Measurements from ENCODE around the gene FHIT.

Gene FHIT

DNA sequence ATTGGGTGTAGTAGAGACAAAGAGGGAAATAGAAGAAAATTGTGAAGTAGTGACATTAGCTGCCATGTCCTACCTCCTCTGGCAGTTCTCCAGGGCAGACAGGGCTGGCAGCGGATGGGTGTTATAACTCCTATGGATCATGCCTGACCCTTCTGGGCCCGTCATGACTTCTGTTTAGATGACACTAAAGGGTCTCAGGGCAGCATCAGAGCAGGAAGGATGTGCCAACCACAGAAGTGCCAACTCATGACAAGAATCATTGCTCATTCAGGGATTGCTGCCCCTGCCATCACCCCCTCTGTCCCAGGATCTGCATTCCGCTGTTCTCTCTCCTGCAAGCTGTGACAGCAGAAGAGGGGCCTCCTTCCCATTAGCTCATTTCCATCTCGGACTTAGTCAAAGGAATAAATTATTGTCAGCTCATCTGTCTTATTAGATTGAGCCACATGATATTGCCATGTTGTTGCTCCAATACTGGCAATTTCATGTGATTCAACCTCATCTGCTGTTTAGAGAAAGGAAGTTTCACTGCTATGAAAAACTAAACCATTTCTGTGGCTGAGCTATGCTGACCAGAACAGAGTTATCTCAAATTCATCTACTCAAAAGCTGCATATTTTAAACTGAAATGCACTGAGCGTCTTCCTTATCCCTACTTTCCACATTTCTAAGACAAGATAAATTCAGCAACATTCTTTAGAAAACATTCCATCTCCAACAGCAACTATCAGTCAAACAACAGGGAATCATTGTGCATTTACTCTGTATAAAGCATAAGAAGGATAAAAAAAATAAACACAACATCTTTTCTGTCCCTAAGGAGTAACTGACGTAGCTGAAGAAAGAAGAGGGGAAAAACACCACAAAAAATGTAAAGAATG, 271.6 kb downstream of the FHIT start:
- Histone ChIP-seq H3K4me1 (ENCODE audit: control insufficient read depth, insufficient read depth, low read length, unreplicated experiment) (peaks cover 3% of the 10 kb centered on the region), H3K27ac (ENCODE audit: low read depth, low read length) (0 out of 2 replicates have a peak overlapping the region, but pooled peaks have one; percentile 29)

DNA sequence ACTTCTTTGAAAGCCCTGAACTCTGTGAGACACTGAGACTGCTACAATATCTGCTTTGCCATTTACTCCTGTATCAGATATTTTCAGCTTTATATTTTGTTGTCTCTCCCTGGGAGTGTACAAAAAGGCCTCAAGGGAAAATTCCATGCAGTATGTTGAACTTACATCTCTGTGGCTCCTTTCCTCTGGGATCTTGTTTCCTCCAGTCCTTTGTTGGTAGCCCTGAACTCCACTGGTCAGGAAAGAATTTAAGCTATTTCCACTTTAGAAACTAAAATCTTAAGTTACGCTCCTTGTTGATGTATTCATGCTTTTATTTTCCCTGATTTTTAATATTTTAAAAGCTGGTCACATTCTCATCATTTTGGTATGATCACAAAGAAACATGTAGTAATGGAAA, 277.9 kb downstream of the FHIT start:
- Histone ChIP-seq H3K4me3 (ENCODE audit: low read depth, low read length) (no peak overlapping the region), H3K27me3 (ENCODE audit: insufficient read depth, low read length) (no peaks in the 10 kb centered on the region)

More for the DNA sequence above, 271.6 kb downstream of the FHIT start:
- H3K36me3 ChIP-seq (ENCODE audit: insufficient read depth, low read length), result no peaks in the 10 kb centered on the region
- H3K27me3 ChIP-seq (ENCODE audit: insufficient read depth, low read length), result no peaks in the 10 kb centered on the region
- H2AFZ ChIP-seq (ENCODE audit: low read length, unreplicated experiment), result no peak overlapping the region
- H3K79me2 ChIP-seq (ENCODE audit: control insufficient read depth, insufficient read depth, low read length, unreplicated experiment), result no peaks in the 10 kb centered on the region
- no peak overlapping the region for H3K4me3 ChIP-seq (ENCODE audit: low read depth, low read length)

DNA sequence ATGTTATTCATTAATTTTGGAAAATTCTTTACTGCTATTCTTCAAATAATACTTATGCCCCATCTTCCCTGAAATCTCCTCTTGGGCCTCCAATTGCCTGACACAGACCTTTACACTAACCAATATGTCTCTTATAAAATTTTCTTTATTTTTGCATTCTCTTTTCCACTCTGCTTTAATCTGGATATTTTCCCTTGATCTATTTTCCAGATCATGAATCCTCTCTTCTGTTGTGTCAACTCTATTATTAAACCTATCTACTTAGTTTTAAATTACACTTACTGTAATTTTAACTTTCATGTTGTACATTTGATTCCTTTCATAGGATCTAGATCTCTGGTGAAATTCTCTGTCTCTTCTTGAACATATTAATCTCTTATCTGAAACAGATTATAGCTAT, 278.7 kb downstream of the FHIT start:
- H3K27ac ChIP-seq (ENCODE audit: low read depth, low read length), result no peak overlapping the region
- H3K27me3 ChIP-seq (ENCODE audit: insufficient read depth, low read length), result no peaks in the 10 kb centered on the region
- H3K36me3 ChIP-seq (ENCODE audit: insufficient read depth, low read length), result no peaks in the 10 kb centered on the region
- H3K4me1 ChIP-seq (ENCODE audit: control insufficient read depth, insufficient read depth, low read length, unreplicated experiment), result no peaks in the 10 kb centered on the region
- no peaks in the 10 kb centered on the region for H3K79me2 ChIP-seq (ENCODE audit: control insufficient read depth, insufficient read depth, low read length, unreplicated experiment)
- no peak overlapping the region for H3K4me3 ChIP-seq (ENCODE audit: low read depth, low read length)
- no peak overlapping the region for H2AFZ ChIP-seq (ENCODE audit: low read length, unreplicated experiment)

More for the DNA sequence above, 277.9 kb downstream of the FHIT start:
- no peaks in the 10 kb centered on the region for H3K79me2 ChIP-seq (ENCODE audit: control insufficient read depth, insufficient read depth, low read length, unreplicated experiment)
- no peak overlapping the region for H2AFZ ChIP-seq (ENCODE audit: low read length, unreplicated experiment)
- H3K4me1 ChIP-seq (ENCODE audit: control insufficient read depth, insufficient read depth, low read length, unreplicated experiment), result no peaks in the 10 kb centered on the region
- no peak overlapping the region for H3K27ac ChIP-seq (ENCODE audit: low read depth, low read length)
- H3K36me3 ChIP-seq (ENCODE audit: insufficient read depth, low read length), result no peaks in the 10 kb centered on the region

DNA sequence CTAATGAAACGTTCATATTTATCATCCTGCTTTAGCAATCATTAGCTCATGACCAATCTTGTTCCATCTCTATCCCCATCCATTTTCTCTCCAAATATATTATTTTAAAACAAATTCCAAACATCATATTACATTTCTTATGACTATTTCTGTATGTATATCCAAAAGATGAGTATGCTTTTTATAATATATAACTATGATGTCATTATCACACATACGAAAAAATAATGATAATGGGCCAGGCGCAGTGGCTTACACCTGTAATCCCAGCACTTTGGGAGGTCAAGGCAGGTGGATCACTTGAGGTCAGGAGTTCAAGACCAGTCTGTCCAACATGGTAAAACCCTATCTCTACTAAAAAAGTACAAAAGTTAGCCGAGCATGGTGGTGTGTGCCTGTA, 280.4 kb downstream of the FHIT start:
- H3K36me3 ChIP-seq (ENCODE audit: insufficient read depth, low read length), result no peaks in the 10 kb centered on the region
- H3K4me3 ChIP-seq (ENCODE audit: low read depth, low read length), result no peak overlapping the region
- H3K27me3 ChIP-seq (ENCODE audit: insufficient read depth, low read length), result no peaks in the 10 kb centered on the region
- H3K79me2 ChIP-seq (ENCODE audit: control insufficient read depth, insufficient read depth, low read length, unreplicated experiment), result no peaks in the 10 kb centered on the region
- H3K27ac ChIP-seq (ENCODE audit: low read depth, low read length), result no peak overlapping the region
- no peak overlapping the region for H2AFZ ChIP-seq (ENCODE audit: low read length, unreplicated experiment)
- no peaks in the 10 kb centered on the region for H3K4me1 ChIP-seq (ENCODE audit: control insufficient read depth, insufficient read depth, low read length, unreplicated experiment)

DNA sequence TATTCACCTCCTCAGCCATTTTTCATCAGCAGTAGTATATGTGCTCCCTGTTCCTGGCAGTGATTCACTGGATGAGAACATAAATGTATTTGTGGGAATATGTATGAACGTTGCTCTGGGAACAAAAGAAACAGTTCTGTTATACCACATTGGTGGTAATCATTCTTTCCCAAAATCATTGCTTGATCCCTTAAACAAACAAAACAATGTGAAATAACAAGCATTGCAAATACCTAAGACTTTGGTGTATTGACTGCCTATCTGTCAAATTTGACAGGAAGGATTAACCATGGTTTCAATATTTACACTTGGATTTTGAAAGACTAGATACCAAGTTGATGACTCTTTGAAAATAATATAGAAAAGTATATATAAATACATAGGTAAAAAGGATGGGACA, 284.1 kb downstream of the FHIT start:
- Histone ChIP-seq H3K27ac (ENCODE audit: low read depth, low read length) (no peak overlapping the region), H3K4me1 (ENCODE audit: control insufficient read depth, insufficient read depth, low read length, unreplicated experiment) (no peaks in the 10 kb centered on the region), H3K36me3 (ENCODE audit: insufficient read depth, low read length) (no peaks in the 10 kb centered on the region)

DNA sequence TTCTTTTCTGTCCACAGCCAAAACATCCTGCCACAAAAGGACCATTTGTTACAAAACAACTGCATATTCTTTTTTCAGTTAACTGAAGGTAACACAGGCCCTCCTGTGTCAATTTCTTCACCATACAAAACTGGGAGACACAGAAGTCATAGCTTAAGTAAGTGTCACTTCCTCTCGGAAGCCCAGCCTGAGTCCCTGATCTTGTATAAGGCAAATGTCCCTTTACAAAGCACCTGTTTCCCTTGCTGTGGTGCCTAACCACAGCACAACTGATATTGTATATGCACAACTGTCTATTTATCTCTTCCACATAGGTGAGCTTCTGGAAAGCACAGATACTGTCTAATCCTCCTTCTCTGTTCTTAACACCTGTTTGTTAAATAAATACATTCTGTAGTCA, 293.7 kb downstream of the FHIT start:
- H3K27ac ChIP-seq (ENCODE audit: low read depth, low read length), result no peak overlapping the region
- H3K27me3 ChIP-seq (ENCODE audit: insufficient read depth, low read length), result no peaks in the 10 kb centered on the region
- no peaks in the 10 kb centered on the region for H3K36me3 ChIP-seq (ENCODE audit: insufficient read depth, low read length)
- H2AFZ ChIP-seq (ENCODE audit: low read length, unreplicated experiment), result no peak overlapping the region
- H3K4me3 ChIP-seq (ENCODE audit: low read depth, low read length), result no peak overlapping the region
- H3K79me2 ChIP-seq (ENCODE audit: control insufficient read depth, insufficient read depth, low read length, unreplicated experiment), result no peaks in the 10 kb centered on the region
- H3K4me1 ChIP-seq (ENCODE audit: control insufficient read depth, insufficient read depth, low read length, unreplicated experiment), result peaks cover 16% of the 10 kb centered on the region

More for the DNA sequence above, 284.1 kb downstream of the FHIT start:
- no peak overlapping the region for H3K4me3 ChIP-seq (ENCODE audit: low read depth, low read length)
- no peaks in the 10 kb centered on the region for H3K27me3 ChIP-seq (ENCODE audit: insufficient read depth, low read length)
- H3K79me2 ChIP-seq (ENCODE audit: control insufficient read depth, insufficient read depth, low read length, unreplicated experiment), result no peaks in the 10 kb centered on the region
- no peak overlapping the region for H2AFZ ChIP-seq (ENCODE audit: low read length, unreplicated experiment)

DNA sequence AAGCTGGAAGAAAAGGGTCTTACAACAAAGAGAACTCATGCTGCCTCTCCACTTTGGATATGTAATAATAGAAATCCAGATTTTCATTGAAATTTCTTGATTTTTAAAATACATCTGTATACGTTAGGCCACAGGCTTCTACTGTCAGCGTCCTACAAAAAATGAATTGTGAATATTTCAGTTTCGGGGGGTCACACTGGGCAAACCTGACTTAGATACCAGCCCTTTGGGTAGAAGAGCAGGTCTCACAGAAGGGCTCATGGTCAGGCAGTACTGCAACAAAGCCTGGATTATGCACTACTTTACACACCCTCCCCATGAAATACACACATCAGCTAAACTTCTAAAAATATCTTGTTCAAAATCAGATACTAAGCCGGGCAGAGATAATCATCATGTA, 294.5 kb downstream of the FHIT start:
- H3K4me3 ChIP-seq (ENCODE audit: low read depth, low read length), result no peak overlapping the region
- no peak overlapping the region for H2AFZ ChIP-seq (ENCODE audit: low read length, unreplicated experiment)
- H3K27me3 ChIP-seq (ENCODE audit: insufficient read depth, low read length), result no peaks in the 10 kb centered on the region
- no peaks in the 10 kb centered on the region for H3K79me2 ChIP-seq (ENCODE audit: control insufficient read depth, insufficient read depth, low read length, unreplicated experiment)
- H3K4me1 ChIP-seq (ENCODE audit: control insufficient read depth, insufficient read depth, low read length, unreplicated experiment), result peaks cover 16% of the 10 kb centered on the region
- no peak overlapping the region for H3K27ac ChIP-seq (ENCODE audit: low read depth, low read length)
- no peaks in the 10 kb centered on the region for H3K36me3 ChIP-seq (ENCODE audit: insufficient read depth, low read length)

DNA sequence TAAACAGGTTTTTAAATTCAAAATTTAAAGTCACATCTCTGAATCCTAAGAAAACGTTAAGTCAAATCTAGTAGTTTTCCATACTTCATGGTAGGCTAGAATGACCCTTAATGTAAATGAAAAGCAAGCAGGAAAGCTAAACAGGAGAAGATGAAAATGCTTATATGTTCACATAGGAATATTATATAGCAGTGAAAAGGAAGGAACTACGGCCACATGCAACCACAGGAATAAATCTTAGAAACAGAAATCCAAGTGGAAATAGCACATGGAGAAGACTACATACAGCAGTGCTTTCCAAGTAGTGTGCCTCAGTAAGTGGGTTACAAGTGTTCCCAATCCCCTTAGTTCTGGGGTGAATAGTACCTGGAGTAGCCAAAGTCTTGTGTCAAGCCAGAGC, 296.2 kb downstream of the FHIT start:
- H3K4me1 ChIP-seq (ENCODE audit: control insufficient read depth, insufficient read depth, low read length, unreplicated experiment), result peaks cover 16% of the 10 kb centered on the region
- no peak overlapping the region for H3K27ac ChIP-seq (ENCODE audit: low read depth, low read length)
- no peaks in the 10 kb centered on the region for H3K36me3 ChIP-seq (ENCODE audit: insufficient read depth, low read length)
- no peak overlapping the region for H3K4me3 ChIP-seq (ENCODE audit: low read depth, low read length)
- H3K79me2 ChIP-seq (ENCODE audit: control insufficient read depth, insufficient read depth, low read length, unreplicated experiment), result no peaks in the 10 kb centered on the region
- H3K27me3 ChIP-seq (ENCODE audit: insufficient read depth, low read length), result no peaks in the 10 kb centered on the region
- no peak overlapping the region for H2AFZ ChIP-seq (ENCODE audit: low read length, unreplicated experiment)

DNA sequence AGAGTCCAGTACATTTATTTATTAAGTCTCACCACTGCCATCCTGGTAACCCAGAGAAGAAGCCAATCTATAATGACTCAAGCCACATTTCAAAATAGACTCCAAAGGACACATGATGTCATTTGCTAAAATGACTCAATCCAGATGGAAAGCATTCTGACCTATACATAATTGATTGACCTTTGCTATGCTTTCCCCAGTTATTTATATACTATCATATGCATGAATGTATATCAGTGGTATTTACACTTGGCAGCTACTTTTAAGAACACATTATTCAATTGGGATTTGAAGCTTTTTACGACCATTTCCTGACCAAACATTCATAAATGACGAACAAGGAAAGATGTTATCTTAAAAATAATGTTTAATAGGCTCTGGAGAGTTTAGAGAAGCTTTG, 297.2 kb downstream of the FHIT start:
- peaks cover 16% of the 10 kb centered on the region for H3K4me1 ChIP-seq (ENCODE audit: control insufficient read depth, insufficient read depth, low read length, unreplicated experiment)
- 0 out of 2 replicates have a peak overlapping the region, but pooled peaks have one; percentile 55 for H3K4me3 ChIP-seq (ENCODE audit: low read depth, low read length)
- H3K36me3 ChIP-seq (ENCODE audit: insufficient read depth, low read length), result no peaks in the 10 kb centered on the region
- H3K27me3 ChIP-seq (ENCODE audit: insufficient read depth, low read length), result no peaks in the 10 kb centered on the region
- no peaks in the 10 kb centered on the region for H3K79me2 ChIP-seq (ENCODE audit: control insufficient read depth, insufficient read depth, low read length, unreplicated experiment)
- peak overlapping the region; percentile 66 for H3K27ac ChIP-seq (ENCODE audit: low read depth, low read length)
- no peak overlapping the region for H2AFZ ChIP-seq (ENCODE audit: low read length, unreplicated experiment)

DNA sequence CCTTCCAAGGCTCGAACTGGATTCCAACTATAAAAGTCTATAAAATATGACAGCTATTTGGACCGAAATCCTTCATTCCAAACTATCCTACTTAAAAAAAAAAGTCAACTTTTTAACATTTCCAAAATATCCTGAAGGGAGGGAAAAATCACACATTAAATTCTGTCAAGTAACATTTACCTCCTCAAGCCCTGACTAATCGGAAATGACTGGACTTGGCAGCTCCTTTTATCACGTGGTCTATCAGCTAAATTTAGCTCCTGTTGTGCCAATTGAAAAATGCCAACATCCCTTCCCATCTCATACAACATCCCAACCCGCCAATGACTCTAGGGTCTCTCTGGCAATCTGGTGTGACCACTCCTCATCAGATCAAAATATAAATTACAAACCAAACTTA, 297.9 kb downstream of the FHIT start:
- Histone ChIP-seq H3K36me3 (ENCODE audit: insufficient read depth, low read length) (no peaks in the 10 kb centered on the region), H3K79me2 (ENCODE audit: control insufficient read depth, insufficient read depth, low read length, unreplicated experiment) (no peaks in the 10 kb centered on the region), H3K4me3 (ENCODE audit: low read depth, low read length) (peak overlapping the region; percentile 55; the same call in 1 of the 2 replicates), H3K27me3 (ENCODE audit: insufficient read depth, low read length) (no peaks in the 10 kb centered on the region), H2AFZ (ENCODE audit: low read length, unreplicated experiment) (no peak overlapping the region), H3K4me1 (ENCODE audit: control insufficient read depth, insufficient read depth, low read length, unreplicated experiment) (peaks cover 16% of the 10 kb centered on the region), H3K27ac (ENCODE audit: low read depth, low read length) (peak overlapping the region; percentile 66; the same call in 1 of the 2 replicates)

DNA sequence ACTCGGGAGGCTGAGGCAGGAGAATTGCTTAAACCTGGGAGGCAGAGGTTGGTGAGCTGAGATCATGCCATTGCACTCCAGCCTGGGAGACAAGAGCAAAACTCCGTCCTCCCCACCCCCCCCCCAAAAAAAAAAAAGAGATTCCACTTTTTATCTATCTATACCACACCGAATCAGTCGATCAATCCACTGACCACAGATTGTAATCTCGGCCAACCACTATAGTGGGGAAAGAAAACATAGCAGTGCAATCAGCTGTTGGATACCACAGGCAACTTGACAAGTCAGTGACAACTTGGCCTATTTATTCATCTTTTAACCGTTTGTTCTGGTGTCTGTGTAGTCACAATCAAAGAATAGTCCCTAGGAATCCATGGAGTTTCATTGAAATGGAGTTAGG, 299.2 kb downstream of the FHIT start:
- peaks cover 16% of the 10 kb centered on the region for H3K4me1 ChIP-seq (ENCODE audit: control insufficient read depth, insufficient read depth, low read length, unreplicated experiment)
- H3K27me3 ChIP-seq (ENCODE audit: insufficient read depth, low read length), result no peaks in the 10 kb centered on the region
- H3K36me3 ChIP-seq (ENCODE audit: insufficient read depth, low read length), result no peaks in the 10 kb centered on the region
- H3K27ac ChIP-seq (ENCODE audit: low read depth, low read length), result no peak overlapping the region
- no peaks in the 10 kb centered on the region for H3K79me2 ChIP-seq (ENCODE audit: control insufficient read depth, insufficient read depth, low read length, unreplicated experiment)
- H3K4me3 ChIP-seq (ENCODE audit: low read depth, low read length), result no peak overlapping the region
- no peak overlapping the region for H2AFZ ChIP-seq (ENCODE audit: low read length, unreplicated experiment)

Data from ACC112 (cell line).